Measurements from ENCODE around the gene OR4M1. TPM values are rescaled to one million over a fixed set of nuclear protein-coding genes. Genes with fewer than 3 reads are reported as not detected.
"Not testable (repeated sequence)": the region's sequence is repeated elsewhere in the genome, so short reads cannot be mapped to it uniquely, and the experiment has no call there.

OR4M1 gene, protein sequence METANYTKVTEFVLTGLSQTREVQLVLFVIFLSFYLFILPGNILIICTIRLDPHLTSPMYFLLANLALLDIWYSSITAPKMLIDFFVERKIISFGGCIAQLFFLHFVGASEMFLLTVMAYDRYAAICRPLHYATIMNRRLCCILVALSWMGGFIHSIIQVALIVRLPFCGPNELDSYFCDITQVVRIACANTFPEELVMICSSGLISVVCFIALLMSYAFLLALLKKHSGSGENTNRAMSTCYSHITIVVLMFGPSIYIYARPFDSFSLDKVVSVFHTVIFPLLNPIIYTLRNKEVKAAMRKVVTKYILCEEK
- total RNA-seq = not detected

DNA sequence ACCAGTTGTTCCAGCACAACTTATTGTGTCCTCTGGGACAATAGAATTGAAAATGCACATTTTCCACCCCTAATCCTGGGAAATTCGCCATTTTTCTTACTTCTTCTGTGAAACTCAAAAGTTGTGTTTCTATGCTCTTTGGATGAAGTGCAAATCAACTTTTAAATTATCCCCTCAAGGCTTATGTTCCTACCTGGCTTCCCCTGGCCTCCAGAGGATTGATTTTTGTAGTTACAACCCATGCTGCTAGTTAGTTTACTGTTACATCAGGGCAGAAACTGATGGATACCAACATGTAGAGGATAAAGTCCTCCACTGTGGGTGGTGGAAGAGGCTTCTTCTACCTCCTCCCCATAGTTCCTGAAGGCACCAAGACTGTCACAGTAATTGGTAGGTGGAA is at the start of gene OR4M1:
OR4M1 (plus strand) TSS at position 301 of the 400 bp plus-strand sequence. CDS start 6,819 bp downstream, outside the sequence.
- CTCF ChIA-PET; ATAC-seq; H3K4me1 Mint-ChIP-seq (ENCODE audit: low read depth); H3K36me3 Mint-ChIP-seq (ENCODE audit: low read depth); H3K4me3 Mint-ChIP-seq; H3K27me3 Mint-ChIP-seq; POLR2A ChIA-PET; intact Hi-C loops (cut with micrococcal nuclease); DNase-seq; H3K27ac Mint-ChIP-seq: not testable (repeated sequence)
- peaks cover 15% of the 10 kb centered on the region for H3K9me3 Mint-ChIP-seq

DNA sequence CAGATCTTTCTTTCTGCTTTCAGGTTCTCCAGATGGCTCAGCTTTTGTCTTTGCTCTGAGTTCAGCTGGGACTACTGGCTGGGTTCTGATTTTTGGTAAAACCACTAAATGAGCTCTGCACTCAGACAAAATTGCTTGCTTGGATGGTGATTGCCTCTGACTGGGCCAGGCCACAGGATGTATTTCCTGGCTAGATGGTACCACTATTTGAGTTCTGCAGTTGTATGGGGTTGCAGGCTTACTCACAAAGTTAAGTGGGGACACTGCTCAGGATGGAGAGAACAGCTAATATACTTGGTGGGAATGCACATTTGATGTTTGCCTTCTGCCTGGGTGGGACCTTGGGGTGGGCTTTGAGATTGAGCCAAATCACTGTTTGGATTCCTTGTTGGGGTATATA is 43.9 kb upstream of the OR4M1 start:
- no peak overlapping the region for H3K27ac Mint-ChIP-seq
- POLR2A ChIA-PET = no interaction called here
- CTCF ChIA-PET = no interaction called here
- ATAC-seq = no peak
- H3K9me3 Mint-ChIP-seq = peaks cover 8% of the 10 kb centered on the region
- H3K36me3 Mint-ChIP-seq (ENCODE audit: low read depth) = no peaks in the 10 kb centered on the region
- no peak for DNase-seq
- intact Hi-C loops (cut with micrococcal nuclease) = no loop called here
- peaks cover 2% of the 10 kb centered on the region for H3K27me3 Mint-ChIP-seq
- H3K4me3 Mint-ChIP-seq = no peak overlapping the region
- TF ChIP-seq, protein P1, sequence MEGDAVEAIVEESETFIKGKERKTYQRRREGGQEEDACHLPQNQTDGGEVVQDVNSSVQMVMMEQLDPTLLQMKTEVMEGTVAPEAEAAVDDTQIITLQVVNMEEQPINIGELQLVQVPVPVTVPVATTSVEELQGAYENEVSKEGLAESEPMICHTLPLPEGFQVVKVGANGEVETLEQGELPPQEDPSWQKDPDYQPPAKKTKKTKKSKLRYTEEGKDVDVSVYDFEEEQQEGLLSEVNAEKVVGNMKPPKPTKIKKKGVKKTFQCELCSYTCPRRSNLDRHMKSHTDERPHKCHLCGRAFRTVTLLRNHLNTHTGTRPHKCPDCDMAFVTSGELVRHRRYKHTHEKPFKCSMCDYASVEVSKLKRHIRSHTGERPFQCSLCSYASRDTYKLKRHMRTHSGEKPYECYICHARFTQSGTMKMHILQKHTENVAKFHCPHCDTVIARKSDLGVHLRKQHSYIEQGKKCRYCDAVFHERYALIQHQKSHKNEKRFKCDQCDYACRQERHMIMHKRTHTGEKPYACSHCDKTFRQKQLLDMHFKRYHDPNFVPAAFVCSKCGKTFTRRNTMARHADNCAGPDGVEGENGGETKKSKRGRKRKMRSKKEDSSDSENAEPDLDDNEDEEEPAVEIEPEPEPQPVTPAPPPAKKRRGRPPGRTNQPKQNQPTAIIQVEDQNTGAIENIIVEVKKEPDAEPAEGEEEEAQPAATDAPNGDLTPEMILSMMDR (IDR thresholded peaks at IDR 0.05) = no peak
- no peaks in the 10 kb centered on the region for H3K4me1 Mint-ChIP-seq (ENCODE audit: low read depth)

DNA sequence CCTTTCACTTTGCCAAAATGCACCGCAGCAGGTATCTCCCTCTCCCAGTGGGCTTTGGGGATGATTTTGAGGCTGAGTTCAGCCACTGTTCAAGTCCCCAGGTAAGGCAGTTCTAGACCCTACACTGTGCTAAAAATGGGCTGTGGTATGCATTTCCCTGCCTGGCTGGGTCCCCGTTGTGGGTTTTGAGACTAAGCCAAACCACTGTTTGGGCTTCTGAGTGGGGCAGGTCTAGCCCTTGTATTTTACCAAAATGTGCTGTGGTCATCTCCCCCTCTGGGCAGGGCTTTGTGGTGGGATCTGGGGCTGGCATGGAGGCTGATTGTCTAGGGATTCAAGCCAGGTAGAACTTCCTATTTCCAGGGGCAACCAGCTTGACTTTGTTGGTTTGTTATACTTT is 43.5 kb upstream of the OR4M1 start:
- no peak for ATAC-seq
- H3K27ac Mint-ChIP-seq = no peak overlapping the region
- peaks cover 8% of the 10 kb centered on the region for H3K9me3 Mint-ChIP-seq
- TF ChIP-seq, protein P1 (IDR thresholded peaks at IDR 0.05) = no peak
- peaks cover 2% of the 10 kb centered on the region for H3K27me3 Mint-ChIP-seq
- no peak overlapping the region for H3K4me3 Mint-ChIP-seq
- POLR2A ChIA-PET = no interaction called here
- DNase-seq = no peak
- CTCF ChIA-PET = no interaction called here
- H3K36me3 Mint-ChIP-seq (ENCODE audit: low read depth) = no peaks in the 10 kb centered on the region
- no peaks in the 10 kb centered on the region for H3K4me1 Mint-ChIP-seq (ENCODE audit: low read depth)
- intact Hi-C loops (cut with micrococcal nuclease) = no loop called here

DNA sequence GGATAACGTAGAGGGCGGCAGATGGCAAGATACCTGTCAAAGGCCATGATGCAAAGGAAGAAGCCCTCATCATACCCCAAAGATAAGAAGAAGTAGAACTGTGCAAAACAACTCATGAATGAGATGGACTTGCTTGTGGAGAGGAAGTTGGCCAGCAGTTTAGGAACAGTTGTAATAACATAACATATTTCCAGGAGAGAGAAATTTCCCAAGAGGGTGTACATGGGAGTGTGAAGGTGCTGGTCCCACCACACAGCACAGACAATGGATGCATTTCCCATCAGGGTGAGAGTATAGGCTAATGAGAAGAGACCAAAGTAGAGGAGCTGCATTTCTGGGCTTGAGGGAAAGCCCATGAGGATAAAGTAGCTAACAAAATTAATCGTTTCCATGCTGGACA is 39.4 kb upstream of the OR4M1 start:
- H3K27me3 Mint-ChIP-seq; H3K36me3 Mint-ChIP-seq (ENCODE audit: low read depth); CTCF ChIA-PET; intact Hi-C loops (cut with micrococcal nuclease); H3K4me1 Mint-ChIP-seq (ENCODE audit: low read depth); H3K4me3 Mint-ChIP-seq; DNase-seq; H3K27ac Mint-ChIP-seq; POLR2A ChIA-PET; ATAC-seq; H3K9me3 Mint-ChIP-seq: not testable (repeated sequence)

DNA sequence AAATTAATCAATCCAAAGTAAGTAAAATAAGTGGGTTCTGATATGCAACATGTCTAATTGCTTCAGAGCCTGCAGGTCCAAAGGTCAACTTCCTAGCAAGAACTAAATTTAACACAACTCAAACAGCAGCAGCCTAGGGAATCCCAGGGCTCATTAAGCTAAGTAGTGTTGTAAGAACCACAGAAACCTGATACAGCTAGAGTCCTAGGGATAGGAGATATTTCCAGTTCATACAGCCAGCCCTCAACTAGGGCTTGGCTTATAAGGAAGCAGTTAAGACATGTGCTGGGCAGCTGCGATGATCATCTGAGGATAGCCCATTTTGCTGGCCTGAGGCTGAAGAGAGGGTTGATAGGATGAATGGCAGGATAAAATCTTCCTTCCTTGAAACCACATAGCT is 30.0 kb upstream of the OR4M1 start, which contains the start of gene OR4Q3:
OR4Q3 (plus strand) TSS at position 316 of the 400 bp plus-strand sequence.
- TF ChIP-seq, protein P1 (IDR thresholded peaks at IDR 0.05) = no peak
- Mint-ChIP-seq H3K4me3 (no peak within 1 kb of the TSS), H3K27ac (no peak within 1 kb of the TSS), H3K36me3 (ENCODE audit: low read depth) (no peaks in the 10 kb centered on the region), H3K27me3 (no peaks in the 10 kb centered on the region), H3K9me3 (peaks cover 4% of the 10 kb centered on the region), H3K4me1 (ENCODE audit: low read depth) (no peaks in the 10 kb centered on the region)
- CTCF ChIA-PET = no interaction called here
- intact Hi-C loops (cut with micrococcal nuclease) = no loop called here
- DNase-seq = no peak
- no peak for ATAC-seq
- POLR2A ChIA-PET = no interaction called here

DNA sequence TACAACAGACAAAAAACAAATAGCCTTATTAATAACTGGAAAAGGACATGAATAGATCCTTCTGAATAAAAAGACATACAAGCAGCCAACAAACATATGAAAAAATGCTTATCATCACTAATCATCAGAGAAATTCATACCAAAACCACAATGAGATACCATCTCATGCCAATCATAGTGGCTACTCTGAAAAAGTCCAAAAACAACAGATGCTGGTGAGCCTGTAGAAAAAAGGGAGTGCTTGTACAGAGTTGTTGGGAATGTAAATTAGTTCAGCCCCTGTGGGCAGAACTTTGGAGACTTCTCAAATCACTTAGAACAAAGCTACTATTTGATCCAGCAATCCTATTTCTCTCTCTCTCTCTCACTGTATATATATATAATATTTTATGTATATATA is 21.0 kb upstream of the OR4M1 start:
- H3K27me3 Mint-ChIP-seq, POLR2A ChIA-PET, ATAC-seq: not testable (repeated sequence)

More for the DNA sequence above, 21.0 kb upstream of the OR4M1 start:
- H3K4me3 Mint-ChIP-seq; H3K4me1 Mint-ChIP-seq (ENCODE audit: low read depth); DNase-seq; intact Hi-C loops (cut with micrococcal nuclease); H3K9me3 Mint-ChIP-seq; CTCF ChIA-PET; H3K36me3 Mint-ChIP-seq (ENCODE audit: low read depth); H3K27ac Mint-ChIP-seq: not testable (repeated sequence)

Measured in activated CD8-positive, alpha-beta T cell treated with anti-CD3 and anti-CD28 coated beads for 36 hours (primary cell).